ENCODE data around the gene FREM1.

Gene FREM1

GRCh38 chr9:14704281-14704680 is 205.9 kb downstream of the FREM1 start:
- no peak for DNase-seq (ENCODE audit: low spot score)

- no peak for DNase-seq (ENCODE audit: low spot score)
Measured at GRCh38 chr9:14702200-14702720, 208.0 kb downstream of the FREM1 start.

- peak; percentile 51 for DNase-seq (ENCODE audit: low spot score)
Measured at GRCh38 chr9:14693251-14693861, 216.9 kb downstream of the FREM1 start, which contains the start of gene ZDHHC21. TSS of gene ZDHHC21 (minus strand) at chr9:14693432. CDS start at chr9:14674340, 19,092 bp downstream.

DNA sequence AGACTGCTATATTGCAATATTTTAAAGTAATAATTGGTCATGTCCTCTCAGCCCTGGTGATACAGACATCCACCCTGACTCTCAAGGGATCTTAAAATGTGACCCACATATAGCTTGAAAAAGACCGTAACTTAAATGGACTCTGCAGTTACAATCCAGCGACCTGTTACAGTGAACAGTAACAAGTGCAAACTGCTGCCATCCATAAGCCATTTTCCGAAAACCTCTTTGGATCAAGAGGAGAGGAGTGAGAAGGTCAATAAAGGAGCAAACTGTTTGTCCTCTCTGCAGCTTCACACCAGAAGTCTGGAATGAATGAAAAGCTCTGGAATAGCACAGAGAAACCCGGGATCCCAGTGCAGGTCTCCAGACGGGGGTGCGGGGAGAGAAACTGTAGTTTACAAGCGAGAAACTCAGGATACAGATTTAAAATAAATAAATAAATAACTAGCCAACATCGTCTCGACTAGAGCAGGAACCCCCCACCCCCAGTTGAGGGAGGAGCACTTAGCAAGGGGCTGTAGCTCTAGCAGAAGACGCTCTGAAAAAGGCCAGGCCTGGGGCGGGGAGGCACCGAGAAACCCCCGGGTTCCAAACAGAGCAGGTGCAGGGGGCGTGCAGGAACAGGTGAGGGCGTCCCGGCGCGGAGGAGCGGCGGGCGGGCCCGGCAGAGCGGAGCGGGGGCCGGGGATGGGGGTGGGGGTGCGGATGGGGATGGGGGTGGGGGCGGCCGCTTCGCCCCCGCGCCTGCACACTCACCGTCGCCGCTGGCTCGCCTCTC is 217.6 kb downstream of the FREM1 start:
- DNase-seq (ENCODE audit: low spot score), result peak; percentile 49

DNA sequence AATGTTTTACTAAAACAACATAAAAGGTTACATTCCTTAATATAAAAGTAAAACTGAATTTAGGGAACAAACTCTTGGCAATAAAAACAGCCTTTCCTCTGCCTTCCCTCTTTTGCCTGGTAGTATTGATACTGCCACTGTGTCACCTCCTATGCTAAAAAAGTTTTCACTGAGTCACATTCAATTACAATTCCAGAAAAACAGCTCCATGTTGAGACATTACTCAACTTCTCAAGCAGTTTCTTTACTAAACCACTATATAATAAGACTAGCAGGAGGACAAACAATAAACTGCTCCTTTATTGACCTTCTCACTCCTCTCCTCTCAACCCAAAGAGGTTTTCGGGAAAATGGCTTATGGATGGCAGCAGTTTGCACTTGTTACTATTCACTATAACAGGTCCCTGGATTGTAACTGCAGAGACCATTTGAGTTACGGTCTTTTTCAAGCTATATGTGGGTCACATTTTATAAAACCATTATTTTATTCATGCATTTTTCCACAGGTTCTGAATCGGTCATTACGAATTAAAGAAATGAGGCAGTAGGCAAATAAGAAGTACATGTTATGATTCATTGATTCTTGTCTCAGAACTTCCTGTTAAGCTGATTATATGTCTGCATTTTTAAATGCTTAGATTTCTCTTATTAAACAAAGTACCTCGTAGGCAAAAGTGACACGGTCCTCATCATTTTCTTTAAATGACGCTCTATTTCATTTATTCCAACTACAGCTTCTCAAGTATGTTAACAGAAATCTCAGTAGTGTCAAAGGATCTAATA is 219.1 kb downstream of the FREM1 start:
- DNase-seq (ENCODE audit: low spot score), result no peak

DNA sequence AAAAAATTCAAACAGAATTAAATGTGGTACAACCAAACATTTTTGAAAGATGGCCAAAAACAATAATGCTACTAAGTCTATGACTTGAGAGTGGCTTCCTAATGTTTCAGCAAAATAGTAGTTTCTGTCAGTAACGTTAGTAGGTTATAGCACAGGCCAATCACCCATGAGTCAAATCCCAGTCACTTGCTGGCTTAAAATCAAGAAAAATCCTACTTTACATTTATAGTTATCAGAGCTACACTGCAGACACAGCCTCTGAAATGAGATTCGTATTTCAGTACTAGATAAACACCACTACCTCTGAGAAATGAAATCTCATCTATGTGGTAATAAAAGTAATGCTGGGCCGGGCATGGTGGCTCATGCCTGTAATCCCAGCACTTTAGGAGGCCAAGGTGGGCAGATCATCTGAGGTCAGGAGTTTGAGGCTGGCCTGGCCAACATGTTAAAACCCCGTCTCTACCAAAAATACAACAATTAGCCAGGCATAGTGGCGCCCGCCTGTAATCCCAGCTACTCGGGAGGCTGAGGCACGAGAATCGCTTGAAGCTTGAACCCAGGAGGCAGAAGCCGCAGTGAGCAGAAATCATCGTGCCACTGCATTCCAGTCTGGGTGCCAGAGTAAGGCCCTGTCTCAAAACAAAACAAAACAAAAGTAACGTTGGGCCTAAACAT is 223.0 kb downstream of the FREM1 start:
- no peak for DNase-seq (ENCODE audit: low spot score)

DNA sequence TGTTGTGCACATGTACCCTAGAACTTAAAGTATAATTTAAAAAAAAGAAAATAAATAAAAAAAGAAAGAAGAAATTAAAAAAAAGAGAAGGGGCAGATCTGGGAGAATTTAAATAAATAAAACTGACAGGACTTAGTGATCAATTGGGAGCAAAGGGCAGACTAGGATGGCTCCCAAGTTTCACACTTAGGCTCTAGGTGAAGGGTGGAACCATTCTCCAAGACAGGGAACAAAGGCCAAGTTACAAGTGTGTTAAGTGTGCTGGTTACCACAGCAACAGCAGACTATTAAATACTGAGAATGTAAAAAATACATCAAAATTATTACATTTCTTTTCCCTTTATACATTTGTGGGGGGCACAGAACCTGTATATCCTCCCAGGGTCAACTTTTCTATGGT is 224.1 kb downstream of the FREM1 start:
- DNase-seq (ENCODE audit: low spot score), result no peak

Data from germinal center (tissue), 1 donor.